ENCODE data around the gene USB1.
A peak's percentile ranks its signal among the peaks of the same experiment; 100 is the strongest.

Gene USB1

GRCh38 chr16:58019866-58020538 lies 18.8 kb downstream of the USB1 start:
- DNase-seq (ENCODE audit: low spot score) = no peak

GRCh38 chr16:58020628-58021521 lies 19.7 kb downstream of the USB1 start:
- DNase-seq (ENCODE audit: low spot score) = peak; percentile 76

- peak; percentile 60 for DNase-seq (ENCODE audit: low spot score)
These were observed 20.7 kb downstream of the USB1 start for GRCh38 chr16:58021661-58022551.

- DNase-seq (ENCODE audit: low spot score) = peak; percentile 87
These were observed 21.6 kb downstream of the USB1 start for GRCh38 chr16:58022601-58023371.

GRCh38 chr16:58024486-58025350 lies 23.5 kb downstream of the USB1 start:
- peak; percentile 40 for DNase-seq (ENCODE audit: low spot score)

GRCh38 chr16:58025351-58026138 lies 24.3 kb downstream of the USB1 start, which contains the start of gene MMP15:
MMP15 (plus strand) TSS chr16:58025754; CDS start chr16:58026351, 597 bp downstream.
- peak; percentile 88 for DNase-seq (ENCODE audit: low spot score)

GRCh38 chr16:58026139-58026704 lies 25.0 kb downstream of the USB1 start:
- peak; percentile 75 for DNase-seq (ENCODE audit: low spot score)

- DNase-seq (ENCODE audit: low spot score) = no peak
These were observed 25.5 kb downstream of the USB1 start for GRCh38 chr16:58026705-58027160.

GRCh38 chr16:58027161-58027915 lies 26.1 kb downstream of the USB1 start:
- DNase-seq (ENCODE audit: low spot score) = peak; percentile 39

- no peak for DNase-seq (ENCODE audit: low spot score)
These were observed 26.8 kb downstream of the USB1 start for GRCh38 chr16:58027916-58028455.

- no peak for DNase-seq (ENCODE audit: low spot score)
These were observed 27.4 kb downstream of the USB1 start for GRCh38 chr16:58028541-58029070.

GRCh38 chr16:58029410-58029809 lies 28.2 kb downstream of the USB1 start:
- no peak for DNase-seq (ENCODE audit: low spot score)

- DNase-seq (ENCODE audit: low spot score) = no peak
These were observed 29.1 kb downstream of the USB1 start for GRCh38 chr16:58030136-58030840.

GRCh38 chr16:58031016-58031800 lies 30.0 kb downstream of the USB1 start:
- DNase-seq (ENCODE audit: low spot score) = no peak

GRCh38 chr16:58032710-58033293 lies 31.6 kb downstream of the USB1 start:
- DNase-seq (ENCODE audit: low spot score) = no peak

GRCh38 chr16:58034128-58034685 lies 33.0 kb downstream of the USB1 start:
- no peak for DNase-seq (ENCODE audit: low spot score)

Measured in GM03348 (cell line).